GM18870 (cell line): ENCODE data around the gene RBM10.

ENCODE experiments used
- ATAC-seq: cut with Tn5 transposase; IDR thresholded peaks from one replicate; pipeline ENCODE4 v1.9.1; 2021; ENCODE audit warnings: moderate library complexity; ENCODE audit not compliant: unreplicated experiment

The RBM10 gene

DNA sequence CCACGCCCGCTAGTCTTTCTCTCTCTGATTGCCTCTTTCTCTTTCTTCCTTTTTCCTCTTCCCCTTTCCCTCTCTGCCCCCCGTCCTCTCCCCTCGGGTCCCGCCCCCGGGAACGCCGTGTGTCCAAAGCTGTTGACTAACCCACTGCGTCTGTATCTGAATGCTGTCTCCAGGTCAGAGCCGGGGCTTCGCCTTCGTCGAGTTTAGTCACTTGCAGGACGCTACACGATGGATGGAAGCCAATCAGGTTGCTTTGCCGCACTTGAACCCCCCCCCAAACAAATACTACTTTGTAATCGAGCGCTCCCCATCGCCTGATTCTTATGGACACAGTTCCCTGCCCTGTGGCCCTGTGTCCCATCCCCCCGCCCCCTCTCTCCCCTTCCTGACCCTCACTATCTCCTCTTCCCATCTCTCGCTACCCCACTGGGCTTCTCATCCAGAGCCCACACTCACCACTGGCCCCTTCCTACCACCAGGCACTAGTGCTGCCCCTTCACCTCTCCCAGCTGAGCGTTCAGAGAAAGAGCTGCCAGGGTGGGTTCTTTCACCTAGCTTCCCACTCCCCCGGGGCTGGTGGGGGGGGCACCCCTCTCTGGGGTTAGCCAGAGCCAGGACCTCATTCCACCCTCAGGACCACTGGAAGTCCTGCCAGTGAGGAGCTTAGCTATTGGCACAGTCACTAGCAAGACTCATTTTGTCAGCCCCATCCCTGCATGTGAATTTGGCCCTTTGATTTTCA is 30.0 kb downstream of the RBM10 start:
- no peak for ATAC-seq

DNA sequence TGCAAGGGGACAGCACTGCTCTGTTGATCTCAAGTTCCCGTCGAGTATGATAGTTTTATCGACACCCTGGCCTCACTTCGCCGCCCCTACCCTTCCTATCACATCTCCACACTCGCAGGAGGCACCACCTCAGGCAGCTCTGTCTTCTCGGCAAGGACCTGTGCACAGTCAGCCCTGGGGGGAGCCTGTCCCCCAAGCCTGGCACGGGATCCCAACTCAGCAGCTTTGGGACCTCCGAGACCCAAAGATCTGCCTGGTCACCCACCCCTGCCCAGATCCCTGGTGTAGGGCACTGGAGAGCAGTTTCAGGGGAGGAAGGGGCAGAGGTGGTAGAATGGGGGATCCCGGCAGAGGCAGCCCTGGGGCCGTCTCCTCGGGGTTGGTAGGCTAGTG is 30.6 kb downstream of the RBM10 start:
- no peak for ATAC-seq

DNA sequence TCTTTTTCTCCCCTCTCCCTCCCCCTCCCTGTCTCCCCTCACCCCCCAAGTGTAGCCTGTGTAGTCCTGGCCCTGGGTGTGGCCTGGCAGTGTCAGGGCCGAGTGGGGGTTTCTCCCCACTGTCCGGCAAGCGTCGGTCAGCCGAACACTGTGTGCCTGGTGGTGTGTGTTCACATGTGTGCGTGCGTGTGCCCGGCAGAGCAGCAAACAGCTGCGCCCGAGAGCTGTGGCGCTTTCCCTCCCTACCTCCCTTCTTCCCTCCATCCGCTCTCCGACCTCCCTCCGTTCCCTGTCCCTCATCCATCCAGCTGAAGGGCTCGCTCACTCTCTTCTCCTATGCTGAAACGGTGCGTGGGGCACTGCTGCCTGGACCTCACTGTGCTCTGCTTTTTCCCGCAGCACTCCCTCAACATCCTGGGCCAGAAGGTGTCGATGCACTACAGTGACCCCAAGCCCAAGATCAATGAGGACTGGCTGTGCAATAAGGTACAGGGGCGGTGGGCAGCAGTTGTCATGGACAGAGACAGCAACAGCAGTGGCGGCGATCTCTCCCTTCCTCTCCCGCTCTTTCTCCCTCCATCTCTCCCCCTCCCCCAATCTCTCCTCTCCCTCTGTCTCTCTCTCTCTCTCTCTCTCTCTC is 31.2 kb downstream of the RBM10 start:
- ATAC-seq, result no peak

DNA sequence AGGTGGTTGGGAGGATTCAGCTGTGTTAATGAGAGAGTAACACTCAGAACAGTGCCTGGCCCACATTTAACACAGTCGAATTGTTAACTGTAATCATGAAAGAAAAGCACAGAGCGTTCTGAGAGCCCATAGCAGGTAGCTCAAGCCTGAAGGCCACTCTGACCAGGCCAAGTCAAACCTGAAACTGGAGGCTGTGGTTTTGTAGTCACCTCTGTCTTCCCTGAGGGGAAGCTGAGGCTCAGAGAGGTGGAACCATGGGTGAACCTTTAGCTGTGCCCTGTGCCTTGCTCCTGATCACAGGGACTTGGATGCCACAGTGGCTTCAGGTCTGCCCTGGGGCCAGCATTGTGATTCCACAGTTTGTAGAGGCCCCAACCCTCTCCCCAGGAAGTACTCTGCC is 32.1 kb downstream of the RBM10 start:
- no peak for ATAC-seq

DNA sequence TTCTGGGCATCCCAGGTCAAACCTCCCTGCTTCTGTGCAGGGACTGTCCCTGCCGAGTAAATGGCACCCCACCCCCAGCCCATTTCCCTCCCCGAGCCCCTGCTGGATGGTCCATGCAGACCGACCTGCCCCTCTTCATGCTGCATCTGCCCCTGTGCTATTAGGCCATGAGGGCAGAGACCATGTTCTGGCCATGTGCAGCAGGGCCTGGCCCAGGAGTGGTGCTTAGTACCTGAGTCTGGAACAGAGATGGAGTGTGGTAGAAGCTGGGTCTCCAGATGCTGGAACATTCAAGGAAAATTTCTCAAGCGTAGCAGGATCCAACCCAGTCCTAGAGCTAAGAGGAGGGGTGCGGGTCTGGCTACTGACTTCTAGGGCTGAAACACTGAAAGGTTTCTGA is 33.3 kb downstream of the RBM10 start:
- ATAC-seq, result no peak

DNA sequence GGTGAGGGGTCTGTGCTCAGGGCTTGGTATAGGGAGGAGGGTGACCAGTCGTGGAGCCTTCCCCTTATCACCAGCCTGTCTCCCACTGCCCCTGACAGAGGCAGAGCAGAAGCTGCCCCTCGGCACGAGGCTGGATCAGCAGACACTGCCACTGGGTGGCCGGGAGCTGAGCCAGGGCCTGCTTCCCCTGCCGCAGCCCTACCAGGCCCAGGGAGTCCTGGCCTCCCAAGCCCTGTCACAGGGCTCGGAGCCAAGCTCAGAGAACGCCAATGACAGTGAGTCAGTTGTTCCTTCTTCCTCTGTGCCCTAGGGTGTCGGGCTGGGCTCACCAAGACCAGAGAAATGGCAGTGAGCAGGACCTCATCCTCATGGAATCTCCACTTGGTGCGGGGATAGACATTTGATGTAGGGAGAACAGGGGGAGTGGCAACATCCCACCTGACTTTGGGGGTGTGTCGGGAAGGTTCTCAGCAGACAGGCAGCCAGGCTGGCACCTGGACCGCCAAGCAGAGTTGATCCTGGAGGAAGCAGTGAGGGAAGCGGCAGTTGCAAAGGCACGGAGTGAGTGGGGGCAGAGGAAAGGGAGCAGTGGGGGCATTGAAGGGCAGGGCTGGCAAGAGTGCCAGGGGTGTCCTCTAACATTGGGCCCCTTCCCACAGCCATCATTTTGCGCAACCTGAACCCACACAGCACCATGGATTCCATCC is 34.4 kb downstream of the RBM10 start:
- no peak for ATAC-seq

DNA sequence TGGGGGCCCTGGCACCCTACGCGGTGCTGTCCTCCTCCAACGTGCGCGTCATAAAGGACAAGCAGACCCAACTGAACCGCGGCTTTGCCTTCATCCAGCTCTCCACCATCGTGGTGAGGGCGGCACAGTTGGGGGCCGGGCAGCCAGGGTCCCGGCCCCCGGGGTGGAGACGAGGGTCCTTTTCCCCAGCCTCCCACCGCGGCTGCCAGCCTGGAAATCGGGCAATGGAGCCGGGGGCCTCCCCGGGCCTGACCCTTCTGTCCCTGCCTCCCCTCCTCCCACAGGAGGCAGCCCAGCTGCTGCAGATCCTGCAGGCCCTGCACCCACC is 34.9 kb downstream of the RBM10 start:
- no peak for ATAC-seq

DNA sequence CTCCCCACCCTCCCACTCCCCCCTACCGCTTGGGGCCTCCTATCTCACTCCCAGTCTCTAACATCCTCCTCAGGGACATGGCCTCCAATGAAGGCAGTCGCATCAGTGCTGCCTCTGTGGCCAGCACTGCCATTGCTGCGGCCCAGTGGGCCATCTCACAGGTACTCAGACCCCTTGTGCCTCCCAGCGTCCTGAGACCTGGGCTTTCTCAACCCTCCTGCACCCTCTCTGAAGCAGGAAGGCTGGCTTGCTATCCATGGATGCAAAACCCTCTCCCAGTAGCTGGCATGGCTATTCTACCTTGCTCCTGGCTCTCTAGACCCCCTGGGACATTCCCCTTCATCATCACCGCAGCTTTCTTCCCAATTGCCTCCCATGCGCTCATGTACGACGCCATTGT is 35.3 kb downstream of the RBM10 start:
- no peak for ATAC-seq

DNA sequence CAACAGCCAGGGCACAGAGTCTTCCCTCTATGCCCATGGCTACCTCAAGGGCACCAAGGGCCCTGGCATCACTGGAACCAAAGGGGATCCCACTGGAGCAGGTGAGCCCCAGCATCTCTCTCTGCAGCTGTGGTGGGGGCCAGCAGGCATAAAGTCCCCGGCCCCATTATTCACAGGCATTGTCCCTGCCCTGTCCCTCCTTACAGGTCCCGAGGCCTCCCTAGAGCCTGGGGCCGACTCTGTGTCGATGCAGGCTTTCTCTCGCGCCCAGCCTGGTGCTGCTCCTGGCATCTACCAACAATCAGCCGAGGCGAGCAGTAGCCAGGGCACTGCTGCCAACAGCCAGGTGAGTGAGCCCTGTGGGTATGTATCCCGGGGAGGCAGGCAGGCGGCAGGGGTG is 36.3 kb downstream of the RBM10 start:
- ATAC-seq, result no peak

DNA sequence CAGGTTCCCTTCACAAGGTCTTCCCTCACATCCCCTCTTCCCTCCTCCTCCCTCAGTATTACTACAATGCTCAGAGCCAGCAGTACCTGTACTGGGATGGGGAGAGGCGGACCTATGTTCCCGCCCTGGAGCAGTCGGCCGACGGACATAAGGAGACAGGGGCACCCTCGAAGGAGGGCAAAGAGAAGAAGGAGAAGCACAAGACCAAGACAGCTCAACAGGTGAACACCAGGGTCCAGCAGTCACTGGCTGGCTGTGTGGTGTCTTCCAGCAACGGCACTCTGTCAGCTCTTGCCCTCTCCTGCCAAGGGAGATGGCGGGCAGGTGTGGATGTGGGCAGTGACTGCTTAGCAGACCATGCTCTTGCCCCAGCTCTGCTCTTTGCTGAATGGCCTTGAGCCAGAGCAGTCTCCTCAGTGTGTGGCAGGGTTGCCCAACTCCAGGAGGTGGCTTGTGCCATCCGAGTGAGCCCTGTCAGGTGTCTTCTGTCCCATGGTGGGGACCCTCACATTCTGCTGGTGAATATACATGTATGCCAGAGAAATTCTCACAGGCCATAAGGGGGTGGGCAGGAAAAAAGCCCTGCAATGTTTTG is 37.2 kb downstream of the RBM10 start:
- ATAC-seq, result no peak

DNA sequence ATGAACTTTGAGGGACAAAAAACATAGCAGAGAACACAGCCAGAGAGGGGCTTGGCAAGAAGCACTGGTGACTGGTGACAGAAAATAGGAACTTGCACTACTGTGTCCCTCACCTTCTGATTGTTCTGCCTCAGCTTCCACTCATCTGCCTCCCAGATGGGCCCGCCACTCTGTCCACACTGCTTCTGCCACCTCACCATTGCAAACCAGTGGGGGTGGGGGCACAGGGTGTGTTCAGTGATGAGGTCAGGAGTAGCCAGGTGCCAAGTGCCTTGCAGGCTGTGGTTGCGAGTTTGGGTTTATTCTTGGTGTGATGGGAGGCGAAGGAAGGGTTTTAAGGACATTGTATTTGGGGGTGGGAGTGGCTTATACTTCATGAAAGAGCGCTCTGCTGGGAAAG is 39.5 kb downstream of the RBM10 start:
- no peak for ATAC-seq

DNA sequence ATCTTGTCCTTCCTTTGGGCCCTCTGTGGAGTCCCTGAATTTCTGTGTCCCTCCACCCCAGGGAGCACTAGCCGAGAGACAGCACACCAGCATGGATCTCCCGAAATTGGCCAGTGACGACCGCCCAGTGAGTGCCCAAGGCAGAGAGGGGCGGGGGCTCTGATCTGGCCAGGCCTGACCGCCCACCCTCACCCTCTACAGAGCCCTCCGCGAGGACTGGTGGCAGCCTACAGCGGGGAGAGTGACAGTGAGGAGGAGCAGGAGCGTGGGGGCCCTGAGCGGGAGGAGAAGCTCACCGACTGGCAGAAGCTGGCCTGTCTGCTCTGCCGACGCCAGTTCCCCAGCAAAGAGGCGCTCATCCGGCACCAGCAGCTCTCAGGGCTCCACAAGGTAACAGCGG is 40.2 kb downstream of the RBM10 start:
- no peak for ATAC-seq

DNA sequence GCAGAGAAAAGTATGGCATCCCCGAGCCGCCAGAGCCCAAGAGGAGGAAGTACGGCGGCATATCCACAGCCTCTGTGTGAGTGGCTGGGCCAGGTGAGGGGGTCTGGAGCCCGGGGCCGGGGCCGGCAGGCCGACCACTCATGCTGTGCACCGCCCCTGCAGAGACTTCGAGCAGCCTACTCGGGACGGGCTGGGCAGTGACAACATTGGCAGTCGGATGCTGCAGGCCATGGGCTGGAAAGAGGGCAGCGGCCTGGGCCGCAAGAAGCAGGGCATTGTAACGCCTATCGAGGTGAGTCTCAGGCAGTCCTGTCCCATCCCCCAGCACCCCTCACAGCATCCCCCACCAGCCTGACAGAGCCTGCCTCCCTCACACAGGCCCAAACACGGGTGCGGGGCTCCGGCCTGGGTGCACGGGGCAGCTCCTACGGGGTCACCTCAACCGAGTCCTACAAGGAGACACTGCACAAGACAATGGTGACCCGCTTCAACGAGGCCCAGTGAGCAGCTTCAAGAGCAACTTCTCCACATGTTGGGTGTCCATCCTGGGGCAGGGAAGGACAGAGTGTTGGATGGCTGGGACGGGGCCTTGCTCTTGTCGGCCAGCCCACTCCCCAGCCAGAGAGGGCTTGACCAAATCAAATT is 41.2 kb downstream of the RBM10 start:
- ATAC-seq, result no peak

DNA sequence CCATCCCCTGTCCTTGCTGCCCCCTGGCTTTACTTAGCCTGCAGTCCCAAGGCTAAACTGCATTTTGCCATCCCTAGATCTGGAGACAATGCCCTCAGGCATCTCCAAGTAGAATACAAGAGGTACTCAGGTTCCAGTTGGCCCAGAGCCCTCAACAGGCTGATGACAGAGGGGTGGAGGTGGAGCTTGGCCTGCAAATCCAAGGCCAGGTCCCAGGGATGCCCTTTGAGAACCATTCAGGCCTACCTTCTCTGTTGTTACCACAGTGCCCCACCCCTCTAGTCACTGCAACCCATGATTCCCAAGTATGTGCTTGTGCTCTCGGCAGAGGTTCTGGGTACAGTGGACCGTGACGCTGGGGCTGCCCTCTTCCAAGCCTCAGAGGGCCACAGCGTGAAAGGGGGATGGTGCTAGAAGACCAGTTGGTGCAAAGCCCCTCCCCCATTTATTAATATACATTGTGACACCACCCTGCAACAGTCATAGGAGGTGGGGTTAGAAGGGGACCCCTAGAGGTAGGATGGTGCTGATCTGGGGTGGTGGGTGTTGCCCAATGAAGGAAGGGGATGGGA is 42.2 kb downstream of the RBM10 start:
- ATAC-seq, result no peak

DNA sequence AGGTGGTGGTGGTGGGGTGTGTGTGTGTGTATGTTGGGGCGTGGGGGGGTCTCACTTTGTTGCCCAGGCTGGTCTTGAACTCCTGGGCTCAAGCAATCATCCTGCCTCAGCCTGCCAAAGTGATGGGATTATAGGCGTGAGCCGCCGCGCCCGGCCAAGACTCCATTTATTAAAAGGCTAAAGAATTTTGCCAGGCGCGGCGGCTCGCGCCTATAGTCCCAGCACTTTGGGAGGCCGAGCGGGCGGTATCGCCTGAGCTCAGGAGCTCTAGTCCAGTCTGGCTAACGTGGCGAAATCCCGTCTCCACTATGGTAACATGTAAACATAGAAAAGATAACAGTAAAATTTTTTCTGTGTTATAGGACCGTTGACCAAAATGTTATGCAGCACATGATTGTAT is 44.9 kb downstream of the RBM10 start:
- ATAC-seq, result no peak

DNA sequence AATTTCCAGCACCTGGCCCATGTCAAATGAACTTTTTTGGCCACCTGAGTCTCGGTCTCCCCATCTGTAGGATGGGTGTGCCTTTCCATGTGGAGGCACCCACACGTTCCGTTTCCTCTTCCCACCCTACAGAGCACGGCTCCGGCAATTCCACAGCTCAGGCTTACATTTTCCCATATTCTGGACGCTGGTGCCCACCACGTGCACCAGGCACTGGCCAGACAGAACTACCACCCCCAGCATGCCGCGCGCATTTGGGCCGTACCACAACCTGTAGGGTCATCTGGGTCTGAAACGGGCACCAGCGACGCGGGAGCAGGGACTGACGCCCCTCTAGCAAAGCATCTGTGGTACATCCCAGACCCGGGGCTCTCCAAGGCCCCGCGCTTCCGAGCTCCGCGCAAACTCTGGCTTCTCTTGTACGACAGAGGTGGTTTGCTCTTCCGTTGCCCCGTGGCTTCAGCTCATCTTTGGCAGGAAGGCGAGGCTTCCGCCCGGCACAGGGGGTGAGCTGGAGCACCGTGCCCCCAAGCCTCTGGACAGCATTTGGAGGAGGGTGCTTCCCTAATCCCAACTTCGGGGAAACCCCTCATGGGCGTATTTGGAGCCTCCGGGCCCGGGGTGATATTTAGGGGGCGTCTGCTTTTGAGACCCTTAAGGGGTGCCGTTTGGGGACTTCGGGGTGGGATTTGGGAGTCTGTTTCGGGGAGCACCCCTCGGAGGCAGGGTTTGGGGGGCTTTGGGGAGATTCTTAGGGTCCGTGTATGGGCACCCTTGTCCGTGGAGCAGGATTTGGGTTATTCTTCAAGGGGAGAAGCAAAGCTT is 45.6 kb downstream of the RBM10 start:
- ATAC-seq, result peak; percentile 40

DNA sequence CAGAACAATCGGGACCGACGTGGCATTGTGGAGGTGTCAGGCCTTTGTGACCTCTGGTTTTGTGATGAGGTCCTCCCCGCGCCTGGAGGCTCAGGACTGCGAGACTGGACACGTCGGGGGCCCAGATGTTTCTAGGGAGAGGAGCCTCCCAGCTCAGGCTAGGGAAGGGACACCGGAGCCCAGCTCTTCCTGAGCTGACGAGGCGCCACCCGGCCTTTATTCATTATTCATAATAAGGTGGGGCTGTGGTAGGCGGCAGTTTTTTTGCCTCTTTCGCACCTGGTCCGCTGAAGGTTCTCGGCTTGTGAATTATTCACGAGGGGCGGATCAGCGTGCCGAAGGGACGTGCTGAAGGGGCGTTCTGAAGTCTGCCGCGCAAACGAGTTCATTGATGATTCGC is 46.3 kb downstream of the RBM10 start:
- no peak for ATAC-seq

DNA sequence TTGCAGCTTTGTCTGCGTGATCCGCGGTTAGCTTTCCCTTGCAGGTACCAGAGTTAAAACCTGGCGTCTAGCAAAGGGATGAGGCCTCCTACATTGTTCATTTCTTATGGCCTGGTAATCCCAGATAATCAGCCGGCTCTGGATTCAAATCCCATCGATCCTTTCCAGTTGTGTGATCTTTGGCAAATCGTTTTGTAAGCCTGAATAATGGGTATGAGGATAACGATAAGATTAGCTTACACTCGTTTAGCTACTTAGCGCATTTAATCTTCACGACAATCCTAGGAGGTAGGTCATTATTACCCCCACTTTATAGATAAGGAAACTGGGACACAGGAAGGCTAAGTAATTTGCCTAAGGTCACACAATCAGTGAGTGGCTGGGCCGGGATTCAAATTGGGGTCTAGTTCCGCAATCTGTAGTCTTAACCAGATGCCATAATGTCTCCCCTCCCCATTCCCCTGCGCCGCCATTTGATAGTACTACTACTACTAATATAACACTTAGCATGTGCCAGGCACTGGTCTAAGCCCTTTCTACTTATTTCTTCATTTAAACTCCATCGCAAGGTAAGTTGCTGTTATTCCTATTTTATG is 46.9 kb downstream of the RBM10 start:
- ATAC-seq, result no peak

DNA sequence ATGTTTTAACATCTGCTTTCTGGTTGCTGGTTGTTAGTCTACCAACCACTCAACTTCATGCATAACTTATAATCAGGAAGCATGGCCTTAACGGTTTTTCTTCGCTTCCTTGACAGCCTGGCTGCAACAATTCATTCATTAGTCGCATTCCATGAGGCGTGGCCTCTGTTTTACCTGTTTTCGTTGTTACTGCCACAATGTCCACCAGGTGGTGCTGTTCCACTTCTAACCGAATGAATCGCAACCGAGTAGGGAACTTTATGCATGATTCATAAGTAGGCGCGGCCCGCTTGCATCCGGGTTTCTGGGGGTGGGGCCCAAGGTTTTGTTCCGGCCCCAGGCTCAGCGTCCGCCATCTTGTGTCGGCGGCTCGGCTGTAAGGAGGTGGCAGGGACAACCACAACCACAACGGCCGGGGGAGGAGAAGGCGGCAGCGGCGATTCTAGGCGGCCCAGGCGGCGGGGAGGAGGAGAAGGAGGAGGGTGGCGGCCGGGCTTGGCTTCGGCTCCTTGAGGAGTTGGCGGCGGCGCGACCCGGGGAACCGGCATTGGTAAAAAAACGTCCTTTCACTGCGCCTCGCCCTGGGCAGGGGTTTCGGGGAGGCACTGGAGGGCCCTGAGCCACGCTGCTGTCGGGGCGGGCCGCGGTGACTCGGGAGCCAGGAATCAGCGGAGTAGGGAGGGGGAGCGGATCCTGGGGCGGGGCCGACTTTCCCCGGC is 48.6 kb downstream of the RBM10 start, which contains the start of gene UBA1:
UBA1 (plus strand) TSS at position 355 of the 719 bp plus-strand sequence. CDS start 4,974 bp downstream, outside the sequence.
- peak; percentile 84 for ATAC-seq
